SK-N-SH (cell line): ENCODE results near the gene SCAPER.

ENCODE experiments used
- RCOR1 ChIP-seq: fragments of 150-350 bp; IDR thresholded peaks from 2 replicates; pipeline ENCODE4 v1.6.1; 2017; ENCODE audit warnings: antibody characterized with exemption, low read length
- TF ChIP-seq, protein P1 (sequence below): fragments of 200-600 bp; sonication (generic); IDR thresholded peaks from 2 replicates; pipeline ENCODE4 v1.6.1; 2017; ENCODE audit warnings: antibody characterized with exemption, mild to moderate bottlenecking, moderate library complexity

DNA sequence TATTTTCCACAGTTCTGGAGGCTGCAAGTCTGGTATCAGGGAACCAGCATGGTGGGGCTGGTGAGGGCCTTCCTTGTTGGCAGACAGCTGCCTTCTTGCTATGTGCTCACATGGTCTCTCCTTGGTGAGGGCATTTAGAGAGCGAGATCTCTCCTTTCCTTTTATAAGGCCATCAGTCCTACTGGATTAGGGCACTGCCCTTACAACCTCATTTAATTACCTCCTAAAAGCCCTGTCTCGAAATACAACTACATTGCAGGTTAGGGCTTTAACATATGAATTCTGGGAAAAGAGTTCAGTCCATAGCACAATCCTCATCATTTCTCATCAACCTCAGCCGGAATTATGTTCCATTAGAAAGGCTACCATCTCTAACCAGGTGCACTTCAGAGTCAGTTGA lies 546.7 kb downstream of the SCAPER start:
- TF ChIP-seq, protein P1, sequence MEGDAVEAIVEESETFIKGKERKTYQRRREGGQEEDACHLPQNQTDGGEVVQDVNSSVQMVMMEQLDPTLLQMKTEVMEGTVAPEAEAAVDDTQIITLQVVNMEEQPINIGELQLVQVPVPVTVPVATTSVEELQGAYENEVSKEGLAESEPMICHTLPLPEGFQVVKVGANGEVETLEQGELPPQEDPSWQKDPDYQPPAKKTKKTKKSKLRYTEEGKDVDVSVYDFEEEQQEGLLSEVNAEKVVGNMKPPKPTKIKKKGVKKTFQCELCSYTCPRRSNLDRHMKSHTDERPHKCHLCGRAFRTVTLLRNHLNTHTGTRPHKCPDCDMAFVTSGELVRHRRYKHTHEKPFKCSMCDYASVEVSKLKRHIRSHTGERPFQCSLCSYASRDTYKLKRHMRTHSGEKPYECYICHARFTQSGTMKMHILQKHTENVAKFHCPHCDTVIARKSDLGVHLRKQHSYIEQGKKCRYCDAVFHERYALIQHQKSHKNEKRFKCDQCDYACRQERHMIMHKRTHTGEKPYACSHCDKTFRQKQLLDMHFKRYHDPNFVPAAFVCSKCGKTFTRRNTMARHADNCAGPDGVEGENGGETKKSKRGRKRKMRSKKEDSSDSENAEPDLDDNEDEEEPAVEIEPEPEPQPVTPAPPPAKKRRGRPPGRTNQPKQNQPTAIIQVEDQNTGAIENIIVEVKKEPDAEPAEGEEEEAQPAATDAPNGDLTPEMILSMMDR: no peak
- TF ChIP-seq RCOR1: no peak
